Sciatic nerve (tissue), 2 donors: ENCODE measurements around the gene KPNA1. TPM values are rescaled to one million over a fixed set of nuclear protein-coding genes. Genes with fewer than 3 reads are reported as not detected.
"Not testable (repeated sequence)": the region's sequence is repeated elsewhere in the genome, so short reads cannot be mapped to it uniquely, and the experiment has no call there.

Experiments
- ATAC-seq: fragments of 200-7000 bp; cut with Tn5 transposase; one replicate; pipeline ENCODE4 v1.9.1; 2020; ENCODE audit warnings: mild to moderate bottlenecking, moderate library complexity
- DNase-seq: peaks from one replicate; pipeline ENCODE4 v3.0.0-alpha.2; 2020; ENCODE audit warnings: low spot score
- intact Hi-C: fragments of 100-400 bp; cut with DNase I; formaldehyde crosslinking; loops from one replicate; pipeline ENCODE4 v1.14.2; 2022
- total RNA-seq: library from RNA; stranded (reverse); fragmentation: NEBNext Ultra II Directional; extraction: Animal tissue kit (Norgen Biotek cat#: 25700); gene quantifications from one replicate; pipeline ENCODE4 v1.2.1, GENCODE V29; 2021
- donor health status: DM: no; HTN: no; CAD: no.
- donor health status: DM: no; HTN: no; CAD: no.

Gene KPNA1
- total RNA-seq, 1 donor from 2014 or later: 68.7 TPM

DNA sequence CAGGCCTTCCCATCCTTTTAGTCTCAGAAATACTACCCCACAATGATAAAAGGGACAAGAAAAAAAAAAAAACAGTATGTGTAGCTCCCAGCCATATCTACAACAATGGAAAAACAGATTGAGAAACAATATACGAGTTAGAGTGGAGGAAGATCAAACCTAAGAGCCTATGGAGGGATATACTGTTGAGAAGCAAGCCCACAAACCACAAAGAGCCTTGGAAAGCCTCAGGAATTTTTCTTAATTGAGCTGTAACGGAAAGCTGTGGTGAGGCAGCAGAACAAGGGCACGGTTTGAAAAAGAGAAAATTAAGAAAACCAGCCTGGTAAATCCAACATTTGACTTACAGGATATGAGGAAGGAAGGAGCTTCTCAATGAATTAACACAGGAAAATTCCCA, 21.4 kb downstream of the KPNA1 start:
- DNase-seq (no peak), ATAC-seq (no peak)
- intact Hi-C loops: no loop called here

DNA sequence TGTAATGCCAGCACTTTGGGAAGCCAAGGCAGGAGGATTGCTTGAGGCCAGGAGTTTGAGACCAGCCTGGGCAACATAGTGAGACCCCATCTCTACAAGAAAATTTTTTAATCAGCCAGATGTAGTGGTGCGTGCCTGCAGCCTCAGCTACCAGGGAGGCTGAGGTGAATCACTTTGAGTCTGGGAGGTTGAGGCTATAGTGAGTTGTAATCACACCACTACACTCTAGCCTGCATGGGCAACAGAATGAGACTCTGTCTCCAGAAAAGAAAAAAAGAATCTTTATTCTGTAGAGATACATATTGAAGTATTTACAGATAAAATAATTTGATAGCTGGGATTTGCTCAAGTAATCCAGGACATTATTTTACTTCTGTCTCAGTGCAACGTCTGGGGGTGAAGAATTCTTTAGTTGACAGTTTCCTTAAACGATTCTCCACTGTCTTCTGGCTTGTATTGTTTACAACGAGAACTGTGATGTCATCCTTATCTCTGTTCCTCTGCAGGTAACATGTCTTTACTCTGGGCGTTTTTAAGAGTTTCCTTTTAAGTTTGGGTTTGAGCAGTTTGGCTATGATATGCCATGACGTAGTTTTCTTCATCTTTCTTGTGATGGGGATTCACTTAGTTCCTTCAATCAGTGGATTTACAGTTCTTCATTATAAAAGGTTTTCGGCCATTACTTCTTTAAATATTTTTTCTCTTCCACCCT, 26.3 kb downstream of the KPNA1 start:
- ATAC-seq: no peak
- intact Hi-C loops: no loop called here

DNA sequence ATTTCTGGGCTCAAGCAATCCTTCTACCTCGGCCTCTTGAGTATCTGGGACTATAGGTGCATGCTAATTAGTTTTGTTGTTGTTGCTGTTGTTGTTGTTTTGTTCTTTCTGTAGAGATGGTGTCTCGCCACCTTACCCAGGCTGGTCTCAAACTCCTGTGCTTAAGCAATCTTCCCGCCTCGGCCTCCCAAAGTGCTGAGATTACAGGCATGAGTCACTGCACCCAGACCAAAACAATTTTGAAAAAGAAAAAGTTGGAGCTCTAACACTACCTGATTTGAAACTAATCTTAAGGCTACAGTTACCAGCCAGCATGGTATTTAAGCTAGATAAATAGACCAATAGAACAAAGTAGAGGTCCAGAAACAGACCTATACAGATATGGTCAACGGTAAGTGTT, 29.8 kb downstream of the KPNA1 start:
- DNase-seq (no peak), ATAC-seq (no peak)
- intact Hi-C loops: no loop called here

More for the DNA sequence above, 26.3 kb downstream of the KPNA1 start:
- no peak for DNase-seq

DNA sequence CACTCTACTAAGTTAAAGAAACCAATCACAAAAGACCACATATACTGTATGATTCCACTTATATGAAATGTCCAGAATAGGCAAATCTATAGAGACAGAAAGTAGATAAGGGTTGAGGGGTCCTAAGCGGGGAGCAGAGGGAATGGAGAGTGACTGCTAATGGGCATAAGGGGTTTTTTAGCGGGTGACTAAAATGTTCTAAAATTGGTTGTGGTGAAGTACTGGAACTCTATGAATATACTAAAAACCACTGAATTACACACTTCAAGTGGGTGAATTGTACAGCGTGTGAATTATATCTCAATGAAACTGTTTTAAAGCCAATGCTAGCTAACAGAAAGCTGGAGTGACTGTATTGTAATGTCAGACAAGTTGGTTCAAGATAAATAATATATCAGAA, 33.3 kb downstream of the KPNA1 start:
- DNase-seq (no peak), ATAC-seq (no peak)
- intact Hi-C loops: no loop called here

DNA sequence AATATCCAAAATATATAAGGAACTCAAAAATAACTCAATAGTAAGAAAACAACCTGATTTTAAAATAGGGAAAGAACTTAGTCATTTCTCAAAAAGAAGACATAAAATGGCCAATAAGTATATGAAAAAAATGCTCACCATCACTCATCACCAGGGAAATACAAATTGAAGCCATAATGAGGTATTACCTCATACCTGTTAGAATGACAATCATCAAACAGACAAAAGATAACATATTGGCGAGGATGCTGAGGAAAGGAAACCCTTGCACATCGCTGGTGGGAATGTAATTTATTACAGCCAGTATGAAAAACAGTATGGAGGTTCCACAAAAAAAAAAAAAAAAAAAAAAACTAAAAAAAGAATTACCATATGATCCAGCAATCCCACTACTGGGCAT, 38.2 kb downstream of the KPNA1 start:
- ATAC-seq: no peak
- no peak for DNase-seq
- intact Hi-C loops: no loop called here

DNA sequence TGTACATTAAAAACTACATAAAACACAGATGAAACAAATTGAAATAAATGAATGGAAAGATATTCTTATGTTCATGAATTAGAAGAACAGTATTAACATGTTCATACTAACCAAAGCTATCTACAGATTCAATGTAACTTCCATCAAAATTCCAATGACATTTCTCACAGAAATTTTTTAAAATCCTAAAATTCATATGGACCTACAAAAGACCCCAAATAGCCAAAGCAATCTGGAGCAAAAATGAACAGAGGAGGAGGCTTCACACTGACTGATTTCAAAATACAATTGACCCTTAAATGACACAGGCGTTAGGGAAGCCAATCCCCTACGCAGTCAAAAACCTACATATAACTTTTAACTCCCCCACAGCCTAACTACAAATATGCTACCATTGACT, 39.4 kb downstream of the KPNA1 start:
- DNase-seq (no peak), ATAC-seq (no peak)
- intact Hi-C loops: no loop called here

DNA sequence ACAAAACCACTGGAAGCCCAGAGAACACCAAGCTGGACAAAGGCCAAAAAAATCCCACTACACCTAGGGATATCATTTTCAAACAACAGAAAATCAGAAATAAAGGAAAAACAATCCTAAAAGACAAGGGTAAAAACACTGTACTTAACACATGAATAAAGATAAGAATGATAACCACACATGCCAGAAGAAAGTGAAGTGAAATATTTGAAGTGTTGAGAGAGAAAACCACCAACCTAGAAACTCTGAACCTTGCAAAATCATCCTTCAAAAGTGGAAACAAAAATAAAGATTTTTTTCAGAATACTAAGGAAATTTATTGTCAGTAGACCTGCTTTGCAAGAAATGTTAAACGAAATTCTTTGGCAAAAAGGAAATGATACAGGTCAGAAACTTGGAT, 45.1 kb downstream of the KPNA1 start:
- intact Hi-C loops: loop anchor here (10.0 kb wide), 1 partner anchor 205 kb away; no protein-coding TSS in a partner anchor
- no peak for DNase-seq
- ATAC-seq: no peak

DNA sequence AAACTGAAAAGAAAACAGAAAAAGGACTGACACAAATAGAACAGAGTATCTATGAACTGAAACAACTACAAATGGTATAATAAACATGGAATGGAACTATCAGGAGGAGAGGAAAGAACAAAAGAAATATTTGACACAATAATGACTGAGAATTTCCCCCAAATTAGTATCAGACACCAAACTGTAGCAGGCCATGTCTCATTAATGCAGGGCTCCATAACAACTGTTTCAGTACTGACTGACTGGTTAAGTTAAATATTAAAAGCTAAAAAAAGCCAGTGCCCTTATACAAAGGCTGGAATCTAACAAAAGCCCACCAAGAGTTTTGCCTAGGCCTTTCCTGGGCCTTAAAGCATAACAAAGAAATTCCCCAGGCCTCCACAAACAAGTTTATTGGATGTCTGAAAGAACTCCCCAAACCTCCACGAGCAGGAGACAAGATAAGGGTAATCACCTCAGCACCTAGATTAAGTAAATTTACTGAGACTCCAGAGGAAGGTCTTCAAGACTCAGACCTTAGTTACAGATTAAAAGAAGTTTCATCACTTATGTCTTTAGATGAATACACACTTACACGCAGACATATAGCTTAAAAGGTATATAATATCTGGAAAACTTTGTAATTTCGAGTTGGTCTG, 45.7 kb downstream of the KPNA1 start:
- intact Hi-C loops: loop anchor here (10.0 kb wide), 1 partner anchor 206 kb away; no protein-coding TSS in a partner anchor
- no peak for ATAC-seq
- DNase-seq: no peak

DNA sequence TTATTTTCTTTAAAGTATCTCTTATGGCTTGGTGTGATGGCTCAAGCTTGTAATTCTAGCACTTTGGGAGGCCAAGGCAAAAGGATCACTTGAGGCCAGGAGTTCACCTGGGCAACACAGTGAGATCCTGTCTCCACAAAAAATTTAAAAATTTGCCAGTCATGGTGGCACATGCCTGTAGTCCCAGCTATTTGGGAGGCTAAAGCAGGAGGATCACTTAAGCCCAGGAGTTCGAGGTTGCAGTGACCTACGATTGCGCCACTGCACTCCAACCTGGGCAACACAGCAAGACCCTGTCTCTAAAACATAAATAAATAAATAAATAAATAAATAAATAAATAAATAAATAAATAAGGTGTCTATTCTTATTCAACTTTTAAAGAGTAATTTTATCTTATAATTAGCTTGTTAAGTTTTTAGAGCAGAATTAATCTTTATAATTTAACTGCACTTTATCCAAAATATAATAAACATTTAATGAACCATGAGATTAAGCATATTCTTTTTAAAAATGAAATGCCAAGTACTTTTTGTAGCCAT, 48.0 kb downstream of the KPNA1 start:
- DNase-seq: no peak
- no peak for ATAC-seq
- intact Hi-C loops: loop anchor here (10.0 kb wide), 1 partner anchor 208 kb away; no protein-coding TSS in a partner anchor

DNA sequence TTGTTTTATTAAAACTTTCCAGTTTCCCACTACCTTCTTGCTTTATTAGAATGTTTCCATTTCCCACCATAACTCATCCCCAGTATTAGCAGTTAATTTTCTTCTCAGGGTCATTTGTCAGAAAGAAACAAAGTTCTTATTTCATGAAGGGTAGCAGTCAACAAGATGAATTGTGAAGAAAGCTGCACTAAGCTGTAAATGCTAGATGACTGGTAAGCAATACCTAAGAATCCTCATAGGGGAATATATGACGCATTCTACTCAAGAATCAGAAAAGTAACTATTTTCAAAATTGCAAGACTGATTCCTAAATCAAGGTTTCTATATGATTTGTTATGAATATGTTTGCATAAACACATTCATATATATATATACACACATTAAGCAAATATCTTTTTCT, 50.1 kb downstream of the KPNA1 start:
- DNase-seq (no peak), ATAC-seq (no peak)
- intact Hi-C loops: loop anchor here (10.0 kb wide), 1 partner anchor 210 kb away; no protein-coding TSS in a partner anchor

DNA sequence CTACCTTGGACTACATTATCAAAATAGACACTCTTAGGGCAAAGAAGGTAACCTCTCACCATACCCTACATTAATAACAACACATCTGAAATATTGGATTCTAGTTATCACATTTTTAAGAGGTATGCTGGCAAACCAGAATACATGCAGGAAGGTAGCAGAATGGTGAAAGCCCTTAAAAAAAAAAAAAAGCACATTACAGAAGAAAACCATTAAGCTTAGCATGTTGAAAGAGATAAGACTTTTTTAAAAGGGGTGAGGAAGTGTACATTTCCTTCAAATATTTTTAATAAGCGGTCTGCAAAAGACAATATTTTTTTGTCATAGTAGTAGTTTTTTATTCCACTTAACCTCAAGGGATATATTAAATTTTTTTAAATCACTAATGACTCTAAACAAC, 52.3 kb downstream of the KPNA1 start:
- intact Hi-C loops: loop anchor here (10.0 kb wide), 1 partner anchor 212 kb away; no protein-coding TSS in a partner anchor
- ATAC-seq: no peak
- DNase-seq: no peak

DNA sequence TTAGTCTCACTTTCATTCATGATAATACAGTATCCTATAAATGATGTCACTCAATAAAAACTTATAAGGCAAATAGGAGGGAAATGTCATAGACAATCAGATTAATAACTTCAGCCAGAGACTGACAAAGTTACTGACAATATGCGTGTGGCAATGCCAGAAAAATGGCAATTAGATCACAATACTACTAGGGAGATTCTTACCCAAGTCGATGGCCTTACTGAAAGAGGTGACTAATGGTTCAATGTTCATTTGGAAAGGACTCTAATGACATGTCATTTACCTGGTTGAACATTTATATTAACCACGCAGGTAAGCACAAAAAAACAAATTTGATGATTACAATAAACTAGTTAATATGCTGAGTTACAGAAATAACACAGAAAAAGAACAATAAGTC, 52.9 kb downstream of the KPNA1 start:
- no peak for DNase-seq
- intact Hi-C loops: loop anchor here (10.0 kb wide), 1 partner anchor 213 kb away; no protein-coding TSS in a partner anchor
- no peak for ATAC-seq

DNA sequence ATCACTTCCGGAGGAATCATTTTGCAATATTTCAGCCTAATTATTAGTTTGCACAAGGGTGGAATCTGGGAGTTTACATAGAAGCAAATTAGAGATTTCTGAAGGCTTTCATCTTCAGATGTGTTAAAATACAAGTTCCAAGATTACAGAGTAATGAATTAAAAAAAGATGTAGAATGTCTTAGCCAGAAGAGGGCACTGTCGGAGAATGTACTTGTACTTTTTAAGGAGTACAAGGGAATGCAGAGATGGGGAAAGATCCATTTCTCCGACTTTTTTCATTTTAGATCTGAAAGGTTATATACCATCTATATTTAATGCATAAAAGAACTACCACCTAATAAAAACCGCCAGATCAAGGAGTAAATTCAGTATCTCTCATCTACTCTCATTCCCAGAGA, 55.7 kb downstream of the KPNA1 start:
- no peak for DNase-seq
- intact Hi-C loops: no loop called here
- ATAC-seq: peak; percentile 39

DNA sequence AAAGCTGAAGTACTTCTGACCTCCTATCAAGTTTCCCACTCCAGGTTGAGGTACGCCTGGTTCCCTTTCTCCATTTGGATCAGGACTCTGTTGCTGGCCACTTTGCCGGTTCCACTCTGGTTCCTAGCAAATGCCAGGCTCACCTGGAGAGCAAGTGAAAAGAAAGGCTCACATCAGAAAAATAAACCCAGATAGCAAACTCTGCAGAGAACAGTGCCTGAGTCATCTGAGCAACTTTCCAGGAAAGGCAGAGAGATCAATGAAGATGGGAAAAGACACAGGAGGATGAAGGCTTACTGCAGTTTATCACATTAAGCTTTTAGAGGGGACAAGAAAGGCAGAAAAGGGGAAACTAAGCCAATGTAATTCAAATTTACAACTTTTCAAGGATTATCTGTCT, 57.0 kb downstream of the KPNA1 start:
- no peak for DNase-seq
- intact Hi-C loops: no loop called here
- no peak for ATAC-seq

DNA sequence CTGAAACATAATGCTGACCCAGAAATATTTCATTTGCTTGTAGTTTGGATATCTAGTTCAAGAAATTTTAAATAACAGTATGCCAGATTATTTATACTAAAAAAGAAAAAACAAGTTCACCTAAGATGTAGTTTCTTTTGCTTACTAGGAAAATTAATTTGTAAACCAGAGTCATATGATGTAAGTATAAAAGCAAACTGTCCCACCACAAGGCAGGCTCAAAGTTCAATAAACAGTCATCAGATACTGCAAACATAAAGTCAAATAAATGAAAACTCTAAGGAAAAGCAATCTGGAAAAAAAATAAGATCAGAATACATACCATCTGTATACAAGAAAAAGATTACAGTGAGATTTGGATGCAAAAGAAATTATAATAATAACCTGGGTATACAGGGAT, 58.7 kb downstream of the KPNA1 start:
- no peak for DNase-seq
- intact Hi-C loops: no loop called here
- no peak for ATAC-seq

DNA sequence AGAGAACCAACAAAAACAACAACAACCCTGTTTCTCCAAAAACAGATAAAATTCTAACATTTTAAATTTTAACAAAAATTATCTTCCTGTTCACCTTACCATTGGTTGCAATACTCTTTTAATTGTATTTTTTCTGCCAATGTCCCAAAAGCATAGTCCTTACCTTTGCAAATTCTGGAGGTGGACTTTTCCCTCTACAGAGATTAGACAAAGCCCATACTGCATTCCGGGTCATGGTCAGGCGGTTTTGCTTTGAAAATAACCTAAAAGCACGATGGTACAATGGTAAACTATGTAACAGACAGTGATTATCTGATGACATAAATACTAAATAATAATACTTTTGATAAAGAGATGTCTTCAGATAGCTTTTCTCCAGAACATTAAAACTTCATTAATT, 63.4 kb downstream of the KPNA1 start:
- intact Hi-C loops: no loop called here
- ATAC-seq: no peak

DNA sequence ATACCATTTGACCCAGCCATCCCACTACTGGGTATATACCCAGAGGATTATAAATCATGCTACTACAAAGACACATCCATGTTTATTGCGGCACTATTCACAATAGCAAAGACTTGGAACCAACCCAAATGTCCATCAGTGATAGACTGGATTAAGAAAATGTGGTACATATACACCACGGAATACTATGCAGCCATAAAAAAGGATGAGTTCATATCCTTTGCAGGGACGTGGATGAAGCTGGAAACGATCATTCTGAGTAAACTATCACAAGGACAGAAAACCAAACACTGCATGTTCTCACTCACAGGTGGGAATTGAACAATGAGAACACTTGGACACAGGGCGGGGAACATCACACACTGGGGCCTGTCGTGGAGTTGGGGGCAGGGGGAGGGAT, 66.5 kb downstream of the KPNA1 start:
- ATAC-seq, DNase-seq, intact Hi-C loops: not testable (repeated sequence)

More for the DNA sequence above, 63.4 kb downstream of the KPNA1 start:
- DNase-seq: no peak

DNA sequence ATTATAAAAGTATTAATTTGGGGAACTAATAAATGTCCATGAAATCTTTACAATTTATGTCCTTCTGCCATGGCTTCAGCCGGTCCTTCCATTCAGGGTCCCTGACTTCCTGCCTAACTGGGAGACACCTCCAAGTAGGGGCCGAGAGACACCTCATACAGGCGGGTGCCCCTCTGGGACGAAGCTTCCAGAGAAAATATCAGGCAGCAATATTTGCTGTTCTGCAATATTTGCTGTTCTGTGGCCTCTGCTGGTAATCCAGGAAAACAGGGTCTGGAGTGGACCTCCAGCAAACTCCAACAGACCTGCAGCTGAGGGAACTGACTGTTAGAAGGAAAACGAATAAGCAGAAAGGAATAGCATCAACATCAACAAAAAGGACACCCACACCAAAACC, 70.2 kb downstream of the KPNA1 start:
- ATAC-seq, intact Hi-C loops, DNase-seq: not testable (repeated sequence)

DNA sequence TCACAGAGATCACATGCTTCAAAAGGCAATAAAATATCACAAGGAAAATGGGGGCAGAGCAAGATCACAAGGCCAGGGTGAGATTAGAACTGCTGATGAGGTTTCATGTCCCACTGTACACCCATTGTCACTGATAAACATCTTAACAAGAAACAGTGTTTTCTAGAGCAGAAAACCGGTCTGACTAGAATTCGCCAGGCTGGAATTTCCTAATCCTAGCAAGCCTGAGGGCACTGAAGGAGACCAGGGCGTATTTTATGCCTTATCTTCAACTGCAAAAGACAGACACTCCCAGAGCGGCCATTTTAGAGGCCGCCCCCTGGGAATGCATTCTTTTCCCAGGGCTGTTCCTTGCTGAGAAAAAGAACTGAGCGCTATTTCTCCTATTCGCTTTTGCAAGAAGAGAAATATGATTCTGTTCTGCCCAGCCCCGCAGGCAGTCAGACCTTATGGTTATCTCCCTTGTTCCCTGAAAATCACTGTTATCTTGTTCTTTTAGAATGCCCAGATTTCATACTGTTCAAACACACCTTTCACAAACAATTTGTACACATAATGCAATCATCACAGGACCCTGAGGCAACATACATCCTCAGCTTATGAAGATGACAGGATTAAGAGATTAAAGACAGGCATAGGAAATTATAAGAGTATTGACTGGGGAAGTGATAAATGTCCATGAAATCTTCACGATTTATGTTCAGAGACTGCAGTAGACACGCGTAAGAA, 70.8 kb downstream of the KPNA1 start:
- intact Hi-C loops, ATAC-seq, DNase-seq: not testable (repeated sequence)

DNA sequence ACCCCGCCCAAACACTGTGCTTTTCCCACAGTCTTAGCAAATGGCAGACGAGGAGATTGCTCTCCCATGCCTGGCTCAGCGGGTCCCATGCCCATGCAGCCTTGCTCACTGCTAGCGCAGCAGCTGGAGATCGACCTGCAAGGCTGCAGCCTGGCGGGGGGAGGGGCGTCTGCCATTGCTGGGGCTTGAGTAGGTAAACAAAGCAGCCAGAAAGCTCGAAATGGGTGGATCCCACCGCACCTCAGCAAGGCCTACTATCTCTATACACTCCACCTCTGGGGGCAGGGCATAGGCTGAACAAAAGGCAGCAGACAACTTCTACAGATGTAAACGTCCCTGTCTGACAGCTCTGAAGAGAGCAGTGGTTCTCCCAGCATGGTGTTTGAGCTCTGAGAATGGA, 71.6 kb downstream of the KPNA1 start:
- ATAC-seq (no peak), DNase-seq (no peak)
- intact Hi-C loops: no loop called here
